ENCODE measurements around the gene YARS2. TPM values are rescaled to one million over a fixed set of nuclear protein-coding genes. Genes with fewer than 3 reads are reported as not detected.

Gene YARS2
- total RNA-seq, 6 experiments from 2014 or later = 6.9 to 19.4 (median 9.0) TPM

GRCh38 chr12:32756476-32757066 lies 874 bp upstream of the YARS2 start:
- Histone ChIP-seq H3K27ac (no peak overlapping the region), H3K9me3 (no peaks in the 10 kb centered on the region), H3K4me3 (peak overlapping the region in 1 of 3 donors; percentile 88), H3K36me3 (peaks cover 0 to 24% (median 3%) of the 10 kb centered on the region in 4 donors), H3K27me3 (no peaks in the 10 kb centered on the region), H3K4me1 (peaks cover 0 to 10% (median 3%) of the 10 kb centered on the region in 4 donors)
- ATAC-seq (no peak), DNase-seq (no peak)
- TF ChIP-seq POLR2A (IDR thresholded peaks at IDR 0.05) = no peak
- TF ChIP-seq CTCF (IDR thresholded peaks at IDR 0.05) = no peak
- WGBS (ENCODE audit: insufficient coverage, low coverage, low lambda C conversion rate, missing lambda C conversion rate) = 40% methylated on average over 7 of the region's 8 CpGs
- intact Hi-C loops (cut with DNase I) = loop anchor here in 1 of 2 donors (5.0 kb wide), 1 partner anchor 166 kb away; no protein-coding TSS in a partner anchor

GRCh38 chr12:32755051-32755653 lies 545 bp downstream of the YARS2 start:
- no peaks in the 10 kb centered on the region for H3K27me3 ChIP-seq
- intact Hi-C loops (cut with DNase I) = loop anchor here in 1 of 2 donors (5.0 kb wide), 1 partner anchor 167 kb away; no protein-coding TSS in a partner anchor
- 6% methylated on average over 4 of the region's 40 CpGs for WGBS (ENCODE audit: insufficient coverage, low coverage, low lambda C conversion rate, missing lambda C conversion rate)
- H3K4me1 ChIP-seq = peaks cover 0 to 10% (median 3%) of the 10 kb centered on the region in 4 donors
- peak; percentile 56 to 72 (median 63) for TF ChIP-seq CTCF (IDR thresholded peaks at IDR 0.05)
- TF ChIP-seq POLR2A (IDR thresholded peaks at IDR 0.05) = no peak
- DNase-seq = peak; percentile 72 to 84 (median 78)
- peak overlapping the region; percentile 81 to 83 (median 81) for H3K27ac ChIP-seq
- peak; percentile 70 to 81 (median 77) for ATAC-seq
- peak overlapping the region; percentile 88 to 100 (median 92) for H3K4me3 ChIP-seq
- H3K36me3 ChIP-seq = peaks cover 3 to 39% (median 12%) of the 10 kb centered on the region in 4 donors
- no peaks in the 10 kb centered on the region for H3K9me3 ChIP-seq

GRCh38 chr12:32754111-32754510 lies 1.6 kb downstream of the YARS2 start:
- 32% methylated on average over 2 of the region's 2 CpGs for WGBS (ENCODE audit: insufficient coverage, low coverage, low lambda C conversion rate, missing lambda C conversion rate)
- Histone ChIP-seq H3K9me3 (no peaks in the 10 kb centered on the region), H3K4me1 (peaks cover 0 to 10% (median 3%) of the 10 kb centered on the region in 4 donors), H3K4me3 (no peak overlapping the region), H3K36me3 (peaks cover 4 to 48% (median 19%) of the 10 kb centered on the region in 4 donors), H3K27ac (no peak overlapping the region), H3K27me3 (no peaks in the 10 kb centered on the region)
- intact Hi-C loops (cut with DNase I) = no loop called here
- TF ChIP-seq POLR2A (IDR thresholded peaks at IDR 0.05) = no peak
- no peak for TF ChIP-seq CTCF (IDR thresholded peaks at IDR 0.05)
- ATAC-seq (no peak), DNase-seq (no peak)

GRCh38 chr12:32753605-32754004 lies 2.1 kb downstream of the YARS2 start:
- no peaks in the 10 kb centered on the region for H3K9me3 ChIP-seq
- intact Hi-C loops (cut with DNase I) = no loop called here
- H3K27ac ChIP-seq = no peak overlapping the region
- TF ChIP-seq POLR2A (IDR thresholded peaks at IDR 0.05) = no peak
- H3K36me3 ChIP-seq = peaks cover 5 to 52% (median 19%) of the 10 kb centered on the region in 4 donors
- no peaks in the 10 kb centered on the region for H3K27me3 ChIP-seq
- no peak for ATAC-seq
- H3K4me1 ChIP-seq = peaks cover 0 to 10% (median 3%) of the 10 kb centered on the region in 4 donors
- DNase-seq = no peak
- no peak overlapping the region for H3K4me3 ChIP-seq
- WGBS (ENCODE audit: insufficient coverage, low coverage, low lambda C conversion rate, missing lambda C conversion rate) = 67% methylated on average over 4 of the region's 4 CpGs

- H3K4me1 ChIP-seq = no peaks in the 10 kb centered on the region
- peaks cover 4 to 65% (median 19%) of the 10 kb centered on the region in 4 donors for H3K36me3 ChIP-seq
- no peaks in the 10 kb centered on the region for H3K9me3 ChIP-seq
- no peak overlapping the region for H3K4me3 ChIP-seq
- WGBS (ENCODE audit: insufficient coverage, low coverage, low lambda C conversion rate, missing lambda C conversion rate) = 90% methylated on average over 2 of the region's 2 CpGs
- no peak for DNase-seq
- intact Hi-C loops (cut with DNase I) = no loop called here
- H3K27me3 ChIP-seq = no peaks in the 10 kb centered on the region
- TF ChIP-seq POLR2A (IDR thresholded peaks at IDR 0.05) (no peak), CTCF (IDR thresholded peaks at IDR 0.05) (no peak)
- ATAC-seq = no peak
- no peak overlapping the region for H3K27ac ChIP-seq
Observed at GRCh38 chr12:32743264-32743663, 12.4 kb downstream of the YARS2 start.
